IPS-18a (cell line): Measurements from ENCODE around the gene RBP4.

ENCODE experiments used
- H3K27ac ChIP-seq: one replicate; pipeline ENCODE4 v1.5.1; 2013; ENCODE audit warnings: low read length
- H3K27me3 ChIP-seq: one replicate; pipeline ENCODE4 v1.6.1; 2013; ENCODE audit warnings: mild to moderate bottlenecking, low read length; ENCODE audit not compliant: control insufficient read depth, insufficient read depth
- H3K36me3 ChIP-seq: one replicate; pipeline ENCODE4 v1.6.1; 2013; ENCODE audit warnings: low read depth, low read length; ENCODE audit not compliant: control insufficient read depth
- H3K4me1 ChIP-seq: one replicate; pipeline ENCODE4 v1.6.1; 2013; ENCODE audit warnings: low read depth, low read length; ENCODE audit not compliant: control insufficient read depth
- H3K4me3 ChIP-seq: one replicate; pipeline ENCODE4 v1.5.1; 2013; ENCODE audit warnings: low read length
- H3K9ac ChIP-seq: one replicate; pipeline ENCODE4 v1.6.1; 2013; ENCODE audit warnings: mild to moderate bottlenecking, low read length, moderate library complexity
- H3K9me3 ChIP-seq: one replicate; pipeline ENCODE4 v1.6.1; 2013; ENCODE audit warnings: low read depth, low read length; ENCODE audit not compliant: control insufficient read depth

Gene RBP4

DNA sequence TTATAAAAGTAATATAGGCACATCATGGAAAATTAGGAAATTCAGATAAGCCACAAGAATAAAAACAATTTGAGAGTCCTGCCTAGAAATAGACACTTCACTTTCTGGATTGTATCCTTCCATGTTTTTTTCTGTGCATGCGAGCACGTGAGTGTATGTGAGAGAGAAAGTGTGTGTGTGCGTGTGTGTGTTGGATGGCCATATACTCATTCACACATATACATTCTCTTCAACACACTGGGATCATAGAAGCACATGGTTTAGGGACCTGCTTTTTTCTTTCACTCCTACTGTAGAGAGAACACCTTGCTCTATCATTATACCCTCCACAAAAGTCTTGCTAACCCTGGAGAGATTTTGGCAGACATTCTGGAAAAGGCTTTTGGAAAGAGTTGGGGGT lies 27.1 kb downstream of the RBP4 start:
- Histone ChIP-seq H3K36me3 (no peaks in the 10 kb centered on the region), H3K9ac (no peak overlapping the region), H3K9me3 (no peaks in the 10 kb centered on the region), H3K4me1 (no peaks in the 10 kb centered on the region), H3K27ac (no peak overlapping the region), H3K27me3 (peaks cover 35% of the 10 kb centered on the region), H3K4me3 (no peak overlapping the region)

DNA sequence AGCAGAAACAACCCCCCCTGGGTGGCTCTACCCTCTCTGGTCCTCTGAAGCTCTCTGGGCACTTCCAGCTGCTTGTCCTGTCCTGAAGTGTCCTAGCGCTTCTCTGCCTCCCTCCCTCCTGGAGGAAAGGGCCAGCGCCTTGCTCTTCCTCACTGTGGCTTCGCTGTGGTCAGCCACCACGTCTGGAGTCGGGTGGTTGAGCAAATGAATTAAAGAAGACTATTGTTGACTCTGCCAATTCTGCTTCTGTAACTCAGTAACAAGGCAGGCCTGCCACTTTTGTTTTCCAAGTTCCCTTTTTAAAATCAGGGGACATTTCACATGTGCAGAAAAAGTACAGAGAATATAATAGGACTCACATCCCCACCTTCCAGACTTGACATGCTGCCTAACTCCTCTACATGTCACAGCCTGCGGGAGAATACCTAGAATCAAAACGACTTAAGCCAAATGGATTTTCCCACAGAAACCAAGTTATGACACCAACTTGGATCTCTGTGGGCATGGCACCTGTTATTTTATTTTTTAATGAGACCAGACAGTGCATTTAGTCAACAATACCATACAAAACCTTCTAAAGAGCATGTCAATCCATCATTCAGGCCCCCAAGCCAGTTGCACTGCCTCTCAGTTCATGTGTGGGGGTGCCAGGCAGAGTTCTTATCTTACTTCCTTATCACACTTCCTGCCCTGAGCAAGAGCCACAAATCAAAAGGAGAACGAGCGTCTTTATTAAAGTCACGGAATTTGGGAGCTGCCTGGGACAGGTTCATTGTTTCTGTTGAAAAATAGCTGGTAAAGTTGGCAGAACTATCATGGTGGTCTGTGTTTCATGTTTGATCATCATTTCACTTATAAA lies 27.8 kb downstream of the RBP4 start:
- Histone ChIP-seq H3K4me3 (no peak overlapping the region), H3K4me1 (no peaks in the 10 kb centered on the region), H3K27me3 (peaks cover 41% of the 10 kb centered on the region), H3K27ac (no peak overlapping the region), H3K36me3 (no peaks in the 10 kb centered on the region), H3K9me3 (no peaks in the 10 kb centered on the region), H3K9ac (no peak overlapping the region)

DNA sequence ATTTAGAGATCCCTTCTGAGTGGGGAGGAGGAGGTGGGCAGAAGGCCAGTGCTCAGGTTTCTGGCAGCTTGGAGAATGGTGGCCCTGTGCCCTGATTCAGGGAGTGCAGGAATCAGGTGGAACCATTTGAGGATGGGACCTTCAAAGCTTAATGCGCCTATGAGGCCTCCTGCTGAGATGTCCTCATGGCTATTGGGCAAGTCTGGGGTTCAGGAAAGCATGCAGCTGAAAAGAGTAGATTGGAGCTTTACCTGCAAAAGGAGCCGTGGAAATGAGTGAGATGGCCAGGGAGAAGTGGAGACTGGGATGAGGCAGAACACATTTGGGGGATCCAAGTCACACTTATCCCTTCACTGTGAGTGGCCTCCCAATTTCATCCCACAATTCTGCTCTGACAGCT lies 28.4 kb downstream of the RBP4 start:
- Histone ChIP-seq H3K9me3 (no peaks in the 10 kb centered on the region), H3K4me1 (no peaks in the 10 kb centered on the region), H3K36me3 (no peaks in the 10 kb centered on the region), H3K4me3 (no peak overlapping the region), H3K9ac (no peak overlapping the region), H3K27me3 (peaks cover 48% of the 10 kb centered on the region), H3K27ac (no peak overlapping the region)

DNA sequence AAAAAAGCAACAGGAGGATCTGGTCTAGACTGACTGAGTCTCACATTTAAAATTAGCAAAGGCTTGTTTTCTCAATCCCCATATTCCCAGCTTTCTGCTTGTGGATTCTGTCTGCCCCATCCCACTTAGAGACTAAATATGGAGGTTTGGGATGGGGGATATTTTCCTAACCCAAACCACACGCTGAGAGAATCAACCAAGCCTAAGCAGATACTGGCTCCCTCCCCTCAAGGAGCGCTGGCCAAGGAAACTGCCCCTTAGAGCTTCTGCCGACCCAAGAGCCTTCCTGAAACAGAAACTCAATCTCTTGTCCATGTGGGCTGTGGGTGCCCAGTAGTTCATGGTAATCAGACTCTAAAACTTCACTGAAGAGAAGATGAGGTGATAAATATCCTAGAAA lies 30.7 kb downstream of the RBP4 start:
- no peaks in the 10 kb centered on the region for H3K36me3 ChIP-seq
- H3K27me3 ChIP-seq = peaks cover 70% of the 10 kb centered on the region
- no peak overlapping the region for H3K27ac ChIP-seq
- no peaks in the 10 kb centered on the region for H3K4me1 ChIP-seq
- no peak overlapping the region for H3K4me3 ChIP-seq
- H3K9ac ChIP-seq = no peak overlapping the region
- no peaks in the 10 kb centered on the region for H3K9me3 ChIP-seq

DNA sequence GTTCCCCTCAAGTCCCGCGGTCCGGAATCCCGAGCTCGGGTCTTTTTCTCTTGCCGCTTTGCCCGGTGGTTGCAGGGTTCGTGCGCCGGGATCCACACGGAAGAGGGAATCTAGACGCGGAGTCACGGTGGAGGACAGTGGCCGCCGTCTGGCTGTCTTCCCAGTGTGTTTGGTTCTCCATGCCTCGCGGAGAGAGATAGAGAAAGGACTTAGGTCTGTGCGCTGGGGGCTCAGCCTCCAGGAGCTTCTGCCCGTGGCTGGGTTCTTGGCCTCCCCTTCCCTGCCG lies 33.0 kb downstream of the RBP4 start:
- Histone ChIP-seq H3K27ac (no peak overlapping the region), H3K36me3 (no peaks in the 10 kb centered on the region), H3K4me1 (no peaks in the 10 kb centered on the region), H3K9me3 (no peaks in the 10 kb centered on the region), H3K27me3 (peaks cover 81% of the 10 kb centered on the region), H3K9ac (no peak overlapping the region), H3K4me3 (no peak overlapping the region)

DNA sequence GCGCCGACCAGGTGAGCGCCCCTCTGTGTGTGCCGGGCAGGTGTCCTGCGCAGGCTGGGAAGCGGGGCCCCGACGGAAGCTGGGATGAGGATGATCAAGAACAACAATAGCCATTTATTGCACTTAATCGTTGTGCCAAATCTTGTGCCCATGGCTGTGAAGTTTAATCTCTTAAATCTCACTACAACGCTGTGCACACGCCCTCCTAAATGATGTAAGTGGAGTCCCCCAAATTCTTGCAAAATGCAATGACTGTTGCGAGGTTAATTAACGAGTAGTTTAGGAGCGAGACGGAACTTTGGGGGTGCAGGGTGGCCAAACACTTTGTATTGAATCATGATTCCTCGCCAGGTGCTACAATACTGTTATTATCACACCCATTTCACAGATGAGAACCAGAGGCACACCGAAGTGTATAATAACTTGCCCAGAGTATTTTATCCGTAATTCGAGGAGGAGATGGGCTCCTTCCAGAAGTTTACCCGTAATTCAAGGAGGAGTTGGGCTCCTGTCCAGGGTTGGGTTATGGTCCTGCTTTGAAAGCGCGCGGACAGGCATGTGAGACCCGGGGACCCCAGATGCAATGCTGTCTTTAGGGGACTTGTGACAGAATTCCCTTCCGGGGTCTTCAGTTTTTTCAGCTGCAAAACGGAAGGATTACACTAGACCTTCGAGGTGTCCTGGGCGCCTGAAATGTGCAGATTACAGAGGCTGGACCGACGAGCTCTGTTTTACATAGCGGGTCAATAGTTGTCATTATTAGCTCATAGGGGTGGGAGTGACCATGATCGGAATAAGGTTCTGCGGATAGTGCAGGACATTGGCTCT lies 33.5 kb downstream of the RBP4 start:
- Histone ChIP-seq H3K9me3 (no peaks in the 10 kb centered on the region), H3K27me3 (peaks cover 80% of the 10 kb centered on the region), H3K36me3 (no peaks in the 10 kb centered on the region), H3K27ac (no peak overlapping the region), H3K4me1 (no peaks in the 10 kb centered on the region), H3K4me3 (peak overlapping the region; percentile 60), H3K9ac (no peak overlapping the region)

DNA sequence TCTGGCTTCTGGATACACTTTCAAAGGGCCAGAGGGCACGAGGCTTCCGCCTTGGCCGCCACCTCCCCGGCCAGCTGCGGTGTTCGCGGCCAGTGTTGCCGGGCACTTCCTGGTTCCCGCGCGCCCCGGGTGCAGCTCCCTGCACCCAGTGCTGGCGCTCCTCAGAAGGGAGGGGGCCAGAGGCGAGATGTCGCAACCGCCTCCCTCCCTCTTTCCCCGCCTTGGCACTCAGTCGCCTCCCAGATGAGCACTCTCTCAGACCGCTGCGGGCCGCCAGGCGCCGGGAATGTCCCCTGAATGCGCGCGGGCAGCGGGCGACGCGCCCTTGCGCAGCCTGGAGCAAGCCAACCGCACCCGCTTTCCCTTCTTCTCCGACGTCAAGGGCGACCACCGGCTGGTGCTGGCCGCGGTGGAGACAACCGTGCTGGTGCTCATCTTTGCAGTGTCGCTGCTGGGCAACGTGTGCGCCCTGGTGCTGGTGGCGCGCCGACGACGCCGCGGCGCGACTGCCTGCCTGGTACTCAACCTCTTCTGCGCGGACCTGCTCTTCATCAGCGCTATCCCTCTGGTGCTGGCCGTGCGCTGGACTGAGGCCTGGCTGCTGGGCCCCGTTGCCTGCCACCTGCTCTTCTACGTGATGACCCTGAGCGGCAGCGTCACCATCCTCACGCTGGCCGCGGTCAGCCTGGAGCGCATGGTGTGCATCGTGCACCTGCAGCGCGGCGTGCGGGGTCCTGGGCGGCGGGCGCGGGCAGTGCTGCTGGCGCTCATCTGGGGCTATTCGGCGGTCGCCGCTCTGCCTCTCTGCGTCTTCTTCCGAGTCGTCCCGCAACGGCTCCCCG lies 34.4 kb downstream of the RBP4 start, which contains the start of gene FFAR4:
TSS of gene FFAR4 (plus strand) at position 231 of the 842 bp plus-strand sequence. CDS start at position 287, 56 bp downstream.
- Histone ChIP-seq H3K4me3 (peak within 1 kb of the TSS; percentile 60), H3K9ac (no peak within 1 kb of the TSS), H3K4me1 (no peaks in the 10 kb centered on the region), H3K36me3 (no peaks in the 10 kb centered on the region), H3K9me3 (no peaks in the 10 kb centered on the region), H3K27ac (no peak within 1 kb of the TSS), H3K27me3 (peaks cover 72% of the 10 kb centered on the region)

DNA sequence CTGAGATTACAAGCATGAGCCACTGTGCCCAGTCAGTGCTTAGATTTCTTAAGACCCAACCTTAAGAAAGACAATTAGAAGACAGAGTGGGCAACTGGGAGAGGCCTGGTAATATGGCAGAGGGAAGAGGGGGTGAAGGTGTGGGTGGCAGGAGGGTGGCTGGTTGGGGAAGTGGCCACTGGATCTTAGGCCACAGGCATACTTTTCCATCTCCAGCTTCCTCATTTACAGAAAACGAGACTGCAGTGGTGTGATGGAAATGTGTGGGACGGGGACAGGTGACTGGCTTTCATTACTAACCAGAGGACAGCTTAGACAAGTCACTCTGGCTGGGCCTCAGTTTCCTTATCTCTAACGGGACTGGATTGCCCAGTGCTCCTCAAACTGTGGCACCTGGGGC lies 35.6 kb downstream of the RBP4 start:
- Histone ChIP-seq H3K9me3 (no peaks in the 10 kb centered on the region), H3K36me3 (no peaks in the 10 kb centered on the region), H3K4me1 (no peaks in the 10 kb centered on the region), H3K4me3 (no peak overlapping the region), H3K9ac (no peak overlapping the region), H3K27me3 (peaks cover 62% of the 10 kb centered on the region), H3K27ac (no peak overlapping the region)

DNA sequence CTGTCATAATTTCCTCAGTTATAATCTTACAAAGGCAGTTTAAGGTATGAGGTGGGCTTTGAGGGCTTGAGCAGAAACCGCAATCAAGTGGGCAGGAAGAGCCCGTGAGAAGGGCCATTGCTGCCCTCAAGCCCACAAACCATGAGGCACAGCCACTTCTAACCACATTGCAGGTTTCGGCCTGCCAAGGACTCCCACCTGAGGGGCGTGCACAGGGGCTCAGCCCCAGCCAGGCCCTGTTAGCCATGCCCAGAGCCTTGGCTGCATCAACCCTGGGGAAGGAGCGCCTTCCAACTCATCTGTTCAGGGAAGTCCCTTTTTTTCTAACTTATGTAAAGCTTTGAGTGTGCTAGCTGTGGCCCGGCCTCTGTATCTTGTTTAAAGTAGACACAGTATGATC lies 40.5 kb downstream of the RBP4 start:
- Histone ChIP-seq H3K9ac (no peak overlapping the region), H3K9me3 (no peaks in the 10 kb centered on the region), H3K27me3 (peaks cover 13% of the 10 kb centered on the region), H3K4me3 (no peak overlapping the region), H3K36me3 (no peaks in the 10 kb centered on the region), H3K4me1 (no peaks in the 10 kb centered on the region), H3K27ac (no peak overlapping the region)

DNA sequence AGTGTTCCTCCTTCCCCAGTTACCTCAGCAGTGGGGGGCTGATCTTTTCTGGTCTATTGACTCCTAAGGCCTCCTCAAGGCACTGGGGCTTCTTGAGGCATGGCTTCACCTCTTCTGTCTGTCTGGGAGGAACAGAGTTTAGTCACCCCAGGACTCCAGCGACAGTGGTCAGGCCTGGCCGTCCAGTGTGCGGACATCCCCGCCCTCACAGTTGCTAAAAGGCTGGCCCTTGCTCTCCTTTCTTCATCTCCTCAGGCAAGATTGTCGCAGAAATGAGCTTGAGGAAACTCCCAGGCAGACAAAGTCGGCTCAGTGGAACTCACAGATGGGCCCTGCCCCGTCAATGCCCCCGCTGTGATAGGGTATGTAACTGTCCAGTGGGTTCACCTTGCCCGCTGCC lies 41.5 kb downstream of the RBP4 start:
- peaks cover 3% of the 10 kb centered on the region for H3K4me1 ChIP-seq
- H3K9me3 ChIP-seq = no peaks in the 10 kb centered on the region
- peaks cover 2% of the 10 kb centered on the region for H3K27me3 ChIP-seq
- no peak overlapping the region for H3K9ac ChIP-seq
- H3K4me3 ChIP-seq = no peak overlapping the region
- no peaks in the 10 kb centered on the region for H3K36me3 ChIP-seq
- no peak overlapping the region for H3K27ac ChIP-seq

DNA sequence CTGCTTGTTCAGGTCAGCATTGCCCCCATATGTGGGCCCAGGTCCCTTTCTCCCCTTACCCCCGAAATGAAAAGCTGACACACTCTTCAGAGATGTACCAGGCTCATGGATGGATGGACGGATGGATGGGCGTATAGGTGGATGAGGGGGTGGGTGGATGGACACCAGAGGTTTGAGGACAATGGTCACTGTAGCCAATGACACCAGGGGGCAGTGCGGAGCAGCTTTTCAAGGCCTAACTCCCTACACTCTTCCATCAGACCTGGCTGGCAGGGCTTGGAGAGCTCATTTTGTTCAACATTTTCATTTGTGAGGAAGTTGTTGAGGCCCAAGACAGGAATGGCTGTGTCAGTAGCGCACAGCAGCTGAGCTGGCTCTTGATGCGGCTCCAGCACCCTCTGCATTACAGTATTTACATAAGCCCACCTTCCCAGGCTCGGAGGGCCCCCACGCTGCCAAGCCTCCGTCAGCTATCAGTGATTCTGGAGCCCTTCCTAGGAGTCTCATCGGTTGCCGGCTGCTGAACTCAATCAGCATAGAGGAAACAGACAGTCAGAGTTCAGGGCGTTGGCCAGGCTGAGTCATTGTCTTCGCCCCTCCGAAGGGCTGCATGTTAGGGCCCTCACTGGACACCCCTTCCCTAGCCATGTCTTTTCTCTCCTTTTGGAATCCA lies 46.1 kb downstream of the RBP4 start:
- H3K27me3 ChIP-seq = no peaks in the 10 kb centered on the region
- H3K36me3 ChIP-seq = no peaks in the 10 kb centered on the region
- no peak overlapping the region for H3K9ac ChIP-seq
- H3K4me1 ChIP-seq = peaks cover 3% of the 10 kb centered on the region
- H3K4me3 ChIP-seq = no peak overlapping the region
- no peaks in the 10 kb centered on the region for H3K9me3 ChIP-seq
- H3K27ac ChIP-seq = no peak overlapping the region
